ENCODE data around the gene MREG.

- TF ChIP-seq CTCF (IDR thresholded peaks at IDR 0.05; ENCODE audit: low read length) (no peak), EZH2phosphoT487 (IDR thresholded peaks at IDR 0.05; ENCODE audit: low read length) (no peak)
Measured at GRCh38 chr2:216014006-216014405, 655 bp upstream of the MREG start.

Data from MM.1S (cell line).